Thymus (tissue), 11 donors: ENCODE data around the gene MAP2K1. TPM values are rescaled to one million over a fixed set of nuclear protein-coding genes. Genes with fewer than 3 reads are reported as not detected.
A peak's percentile ranks its signal among the peaks of the same experiment; 100 is the strongest.

Experiments
- DNase-seq, 9 donors: peaks; one replicate each; pipeline ENCODE4 v3.0.0-alpha.2; 2013; ENCODE audit warnings: low spot score in 9 of 9, low read depth in 6 of 9, missing footprints in 1 of 9
- H3K27ac ChIP-seq, 2 donors: one replicate each; pipeline ENCODE4 v1.5.1; 2013; ENCODE audit warnings: control low read depth in 1 of 2, low read depth in 1 of 2, low read length in 1 of 2, mild to moderate bottlenecking in 1 of 2, moderate library complexity in 1 of 2
- H3K27me3 ChIP-seq, 2 donors: one replicate each; pipeline ENCODE4 v1.5.1; 2013; ENCODE audit warnings: low read length in 1 of 2; ENCODE audit not compliant: control insufficient read depth in 2 of 2, insufficient read depth in 1 of 2
- H3K36me3 ChIP-seq, 2 donors: one replicate each; pipeline ENCODE4 v1.5.1; 2013; ENCODE audit warnings: low read length in 1 of 2, mild to moderate bottlenecking in 1 of 2, moderate library complexity in 1 of 2; ENCODE audit not compliant: control insufficient read depth in 2 of 2, insufficient read depth in 2 of 2
- H3K4me1 ChIP-seq, 2 donors: one replicate each; pipeline ENCODE4 v1.5.1; 2013; ENCODE audit warnings: low read length in 2 of 2; ENCODE audit not compliant: control insufficient read depth in 2 of 2, insufficient read depth in 2 of 2
- H3K4me3 ChIP-seq, 2 donors: one replicate each; pipeline ENCODE4 v1.5.1; 2013; ENCODE audit warnings: low read length in 2 of 2, control low read depth in 1 of 2, mild to moderate bottlenecking in 1 of 2
- H3K9me3 ChIP-seq, 2 donors: one replicate each; pipeline ENCODE4 v1.5.1; 2013; ENCODE audit warnings: low read length in 1 of 2, mild to moderate bottlenecking in 1 of 2; ENCODE audit not compliant: control insufficient read depth in 2 of 2, insufficient read depth in 1 of 2
- WGBS: extraction: QIAGEN DNeasy Blood & Tissue Kit; methylation state at CpG from one replicate; pipeline ENCODE4 v1.1.7; 2013; 5-methylcytosine and 5-hydroxymethylcytosine counted together
- polyA plus RNA-seq: library from polyadenylated mRNA; stranded (reverse); fragments of 200-250 nt; gene quantifications from one replicate; pipeline ENCODE4 v1.2.3, GENCODE V29; 2013
- total RNA-seq: library from RNA; stranded (reverse); fragments of 120-200 nt; gene quantifications from one replicate; pipeline ENCODE4 v1.2.4, GENCODE V29; 2013
- donor health status: healthy.

Gene MAP2K1
- total and polyA plus RNA-seq, 2 donors = 31.1 to 55.0 TPM

DNA sequence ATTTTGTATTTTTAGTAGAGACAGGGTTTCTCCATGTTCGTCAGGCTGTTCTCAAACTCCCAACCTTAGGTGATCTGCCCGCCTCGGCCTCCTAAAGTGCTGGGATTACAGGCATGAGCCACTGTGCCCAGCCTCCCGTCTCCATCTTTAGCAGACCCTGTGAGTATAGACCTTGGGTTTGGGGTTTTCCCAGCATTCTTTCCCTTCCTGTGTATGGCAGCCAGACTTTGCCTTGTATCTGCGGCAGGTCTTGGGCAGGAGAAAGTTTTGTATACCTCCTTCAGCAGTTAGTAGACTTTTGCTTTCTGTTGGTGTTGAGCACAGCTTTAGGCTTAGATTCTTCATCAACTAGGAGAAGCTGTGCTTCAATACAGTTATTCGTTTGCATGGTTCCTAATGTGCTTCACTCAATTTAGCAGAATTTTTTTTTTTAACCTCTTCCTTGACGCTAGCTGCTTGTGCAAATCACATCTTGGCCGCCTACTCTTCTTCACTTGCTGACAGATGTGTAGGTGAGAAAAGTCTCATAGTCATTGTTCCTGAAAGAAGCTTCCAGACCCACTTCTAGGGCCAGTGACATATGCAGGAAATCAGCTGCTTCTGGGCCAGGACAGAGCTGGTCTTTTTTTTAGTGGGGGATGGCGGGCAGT, 38.4 kb downstream of the MAP2K1 start:
- Histone ChIP-seq H3K36me3 (no peaks in the 10 kb centered on the region), H3K4me3 (no peak overlapping the region), H3K4me1 (no peaks in the 10 kb centered on the region), H3K27ac (no peak overlapping the region), H3K27me3 (no peaks in the 10 kb centered on the region), H3K9me3 (no peaks in the 10 kb centered on the region)
- DNase-seq = no peak
- 93% methylated on average over 9 of the region's 9 CpGs for WGBS

DNA sequence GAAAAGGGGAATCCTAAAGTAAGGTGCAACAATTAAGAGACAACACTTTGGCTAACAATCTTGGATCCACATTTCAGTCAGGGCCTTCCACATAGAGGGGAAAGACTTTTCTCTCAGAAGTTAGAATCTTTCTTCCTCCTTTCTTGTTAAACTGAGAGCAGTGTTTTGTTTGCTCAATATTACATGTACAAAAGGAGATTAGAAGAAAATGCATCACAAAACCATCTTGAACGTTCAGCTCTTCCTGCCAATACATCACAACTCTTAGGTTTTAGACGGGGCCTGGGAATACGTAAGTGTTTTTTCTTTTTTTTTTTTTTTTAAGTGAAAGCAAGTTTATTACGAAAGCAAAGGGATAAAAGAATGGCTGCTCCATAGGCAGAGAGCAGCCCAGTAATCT, 39.1 kb downstream of the MAP2K1 start:
- no peak for DNase-seq
- Histone ChIP-seq H3K27me3 (no peaks in the 10 kb centered on the region), H3K36me3 (no peaks in the 10 kb centered on the region), H3K27ac (peak overlapping the region in 1 of 2 donors; percentile 12), H3K4me3 (no peak overlapping the region), H3K9me3 (no peaks in the 10 kb centered on the region), H3K4me1 (no peaks in the 10 kb centered on the region)
- WGBS = 78% methylated on average over 4 of the region's 4 CpGs

DNA sequence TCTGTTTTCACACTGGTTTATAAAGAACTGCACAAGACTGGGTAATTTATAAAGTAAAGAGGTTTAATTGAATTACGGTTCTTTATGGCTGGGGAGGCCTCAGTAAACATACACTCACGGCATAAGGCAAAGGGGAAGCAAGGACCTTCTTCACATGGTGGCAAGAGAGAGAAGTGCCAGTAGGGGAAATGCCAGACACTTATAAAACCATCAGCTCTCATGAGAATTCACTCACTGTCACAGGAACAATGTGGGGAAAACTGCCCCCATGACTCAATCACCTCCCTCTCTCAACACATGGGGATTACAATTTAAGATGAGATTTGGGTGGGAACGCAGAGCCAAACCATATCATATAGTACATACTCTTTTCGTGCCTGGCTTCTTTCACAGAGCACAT, 42.4 kb downstream of the MAP2K1 start:
- no peak overlapping the region for H3K4me3 ChIP-seq
- H3K27me3 ChIP-seq = no peaks in the 10 kb centered on the region
- no peak overlapping the region for H3K27ac ChIP-seq
- WGBS = 94% methylated on average over 4 of the region's 4 CpGs
- peaks cover 0 to 3% of the 10 kb centered on the region in 2 donors for H3K4me1 ChIP-seq
- H3K9me3 ChIP-seq = no peaks in the 10 kb centered on the region
- no peaks in the 10 kb centered on the region for H3K36me3 ChIP-seq
- DNase-seq = no peak

DNA sequence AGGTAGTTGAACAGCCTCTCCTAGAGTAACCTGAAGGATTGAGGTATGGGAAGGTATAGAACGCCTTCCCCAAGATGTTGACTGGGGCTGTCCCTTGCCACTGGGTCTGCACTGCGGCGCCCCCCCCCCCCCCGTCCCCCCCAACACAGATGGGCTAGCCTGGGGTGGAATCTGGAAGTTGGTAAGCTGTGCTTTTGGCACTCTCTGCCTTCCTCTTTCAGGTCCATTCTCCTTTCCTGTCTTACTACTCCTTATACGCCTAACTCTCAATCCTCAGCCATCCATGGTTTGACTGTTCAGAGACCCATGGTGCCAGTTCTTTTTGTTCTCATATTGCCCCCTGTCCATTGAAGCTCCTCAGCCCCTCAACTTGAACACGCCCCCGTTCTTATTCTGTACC, 42.8 kb downstream of the MAP2K1 start:
- H3K4me3 ChIP-seq = no peak overlapping the region
- H3K27me3 ChIP-seq = no peaks in the 10 kb centered on the region
- H3K36me3 ChIP-seq = no peaks in the 10 kb centered on the region
- no peak overlapping the region for H3K27ac ChIP-seq
- H3K4me1 ChIP-seq = peaks cover 0 to 3% of the 10 kb centered on the region in 2 donors
- 95% methylated on average over 7 of the region's 7 CpGs for WGBS
- H3K9me3 ChIP-seq = no peaks in the 10 kb centered on the region
- no peak for DNase-seq

DNA sequence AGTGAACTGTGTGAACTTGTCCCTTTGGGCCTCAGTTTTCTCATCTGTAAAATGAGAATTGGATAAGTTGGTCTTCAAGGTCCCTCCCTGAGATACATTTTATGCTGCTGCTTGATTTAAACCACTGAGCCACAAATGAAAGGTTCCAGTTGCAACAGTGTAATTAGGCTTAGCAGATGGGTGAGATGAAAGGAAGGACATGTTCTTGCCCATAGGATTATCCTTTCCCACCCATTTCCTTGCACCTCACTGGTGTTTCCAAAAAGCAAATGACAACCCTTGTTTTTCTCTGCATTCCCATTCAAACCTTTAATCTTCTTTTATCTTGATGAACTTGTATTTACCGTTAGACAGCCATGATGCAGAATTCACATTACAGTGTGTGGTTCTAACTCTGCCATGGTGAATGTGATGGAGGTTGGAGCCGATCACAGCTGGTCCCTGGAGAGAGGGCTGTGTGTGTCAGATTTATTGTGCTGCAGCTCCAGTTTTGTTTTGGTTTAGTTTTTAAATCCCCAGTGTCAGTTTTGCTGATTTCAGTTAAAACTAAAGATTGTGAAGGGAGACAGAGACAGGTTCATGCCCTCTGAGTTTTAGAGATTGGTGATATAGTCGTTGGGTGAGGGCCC, 44.0 kb downstream of the MAP2K1 start:
- Histone ChIP-seq H3K36me3 (peaks cover 4 to 6% of the 10 kb centered on the region in 2 donors), H3K27ac (no peak overlapping the region), H3K9me3 (no peaks in the 10 kb centered on the region), H3K4me3 (no peak overlapping the region), H3K27me3 (no peaks in the 10 kb centered on the region), H3K4me1 (peaks cover 0 to 3% of the 10 kb centered on the region in 2 donors)
- 92% methylated on average over 3 of the region's 3 CpGs for WGBS
- DNase-seq = no peak

- peaks cover 25 to 31% of the 10 kb centered on the region in 2 donors for H3K36me3 ChIP-seq
Measured at GRCh38 chr15:66433726-66434125, 47.0 kb downstream of the MAP2K1 start.

DNA sequence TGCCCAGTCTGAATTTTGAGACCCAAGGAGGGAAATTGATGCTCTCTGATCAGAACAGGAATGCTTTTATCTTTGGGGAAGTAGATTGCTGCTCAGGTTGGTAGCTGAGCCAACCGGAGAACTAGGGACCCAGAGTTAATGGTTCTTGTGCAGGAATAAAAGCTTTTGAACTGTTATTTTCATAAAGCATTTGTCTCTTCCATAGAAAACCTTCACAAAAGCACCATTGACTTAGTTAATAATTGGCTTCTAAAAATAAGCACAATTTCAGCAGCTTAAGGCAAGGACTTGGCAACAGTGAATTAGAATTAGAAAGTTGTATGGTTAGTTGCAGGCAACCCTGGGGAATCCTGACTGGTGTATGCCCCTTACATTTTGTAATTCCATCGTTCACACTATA, 53.8 kb downstream of the MAP2K1 start:
- DNase-seq = no peak
- whole genome bisulfite sequencing = 99% methylated on average over 2 of the region's 2 CpGs
- no peak overlapping the region for H3K4me3 ChIP-seq
- no peak overlapping the region for H3K27ac ChIP-seq
- H3K9me3 ChIP-seq = no peaks in the 10 kb centered on the region
- H3K27me3 ChIP-seq = no peaks in the 10 kb centered on the region
- H3K4me1 ChIP-seq = no peaks in the 10 kb centered on the region
- peaks cover 53 to 70% of the 10 kb centered on the region in 2 donors for H3K36me3 ChIP-seq

More at GRCh38 chr15:66433726-66434125, 47.0 kb downstream of the MAP2K1 start:
- peaks cover 0 to 3% of the 10 kb centered on the region in 2 donors for H3K4me1 ChIP-seq
- DNase-seq = no peak
- H3K9me3 ChIP-seq = no peaks in the 10 kb centered on the region
- no peak overlapping the region for H3K27ac ChIP-seq
- H3K27me3 ChIP-seq = no peaks in the 10 kb centered on the region
- no peak overlapping the region for H3K4me3 ChIP-seq
- WGBS = 94% methylated on average over 2 of the region's 2 CpGs

DNA sequence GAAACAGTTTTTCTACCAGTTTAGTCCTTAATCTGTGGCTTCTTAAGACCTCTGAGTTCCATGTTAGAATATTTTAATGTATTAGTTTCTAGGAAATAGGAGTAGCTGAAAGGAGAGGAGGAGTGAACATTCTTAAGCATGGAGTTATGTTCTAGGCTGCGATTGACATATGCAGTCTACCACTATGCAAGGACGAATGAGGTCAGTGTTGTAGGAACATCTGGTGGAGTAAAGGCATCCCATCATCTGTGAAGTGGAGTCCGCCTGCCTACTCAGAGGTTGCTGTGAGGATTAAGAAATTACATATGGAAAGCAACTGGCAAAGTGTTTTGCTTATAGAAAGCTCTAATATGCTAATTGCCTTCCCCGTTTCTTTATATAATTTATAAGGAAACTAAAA, 65.7 kb downstream of the MAP2K1 start:
- H3K36me3 ChIP-seq = peaks cover 5 to 8% of the 10 kb centered on the region in 2 donors
- no peak for DNase-seq
- no peaks in the 10 kb centered on the region for H3K9me3 ChIP-seq
- H3K27ac ChIP-seq = no peak overlapping the region
- H3K4me3 ChIP-seq = no peak overlapping the region
- H3K27me3 ChIP-seq = no peaks in the 10 kb centered on the region
- no peaks in the 10 kb centered on the region for H3K4me1 ChIP-seq
- 97% methylated on average over 4 of the region's 4 CpGs for WGBS

DNA sequence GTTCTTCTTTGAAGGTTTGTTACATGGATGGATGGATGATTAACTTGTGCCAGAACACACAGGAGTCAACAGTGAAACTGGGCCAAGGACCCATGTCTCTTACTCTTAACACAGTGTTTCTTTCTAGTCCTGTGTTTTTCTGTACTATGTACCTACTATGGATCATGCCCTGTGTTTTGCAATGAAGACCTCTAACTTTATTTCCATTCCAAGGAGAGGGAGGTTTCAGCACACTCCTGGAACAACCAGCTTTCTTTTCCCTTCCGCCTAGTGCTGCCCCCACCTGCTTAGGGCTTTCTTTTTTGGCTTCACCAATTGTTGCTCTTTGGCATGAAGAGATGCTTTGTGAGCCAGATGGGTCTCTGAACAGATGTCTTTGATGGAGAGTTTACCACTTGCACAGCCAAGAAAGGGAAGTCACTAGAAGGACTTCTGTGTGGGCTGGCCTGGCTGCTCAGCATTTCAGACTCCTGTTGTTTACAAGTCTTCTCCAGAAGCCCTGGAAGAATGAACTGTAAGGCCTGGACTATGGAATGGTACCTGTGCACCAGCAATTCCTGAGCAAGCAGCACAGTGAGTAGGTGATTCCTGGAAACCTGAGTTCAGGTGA, 66.4 kb downstream of the MAP2K1 start:
- no peaks in the 10 kb centered on the region for H3K27me3 ChIP-seq
- peaks cover 5 to 8% of the 10 kb centered on the region in 2 donors for H3K36me3 ChIP-seq
- no peak overlapping the region for H3K27ac ChIP-seq
- no peak overlapping the region for H3K4me3 ChIP-seq
- no peaks in the 10 kb centered on the region for H3K4me1 ChIP-seq
- WGBS = 100% methylated on average over 1 of the region's 1 CpG
- DNase-seq = no peak
- H3K9me3 ChIP-seq = no peaks in the 10 kb centered on the region
